NOMO-1 treated with DMSO at 0.1 percent for 48 hours (cell line): ENCODE results near the gene ADAMTSL3.
"Not testable (repeated sequence)": the region's sequence is repeated elsewhere in the genome, so short reads cannot be mapped to it uniquely, and the experiment has no call there.

Experiments
- DNase-seq: peaks from one replicate; lab custom pipeline; 2025; ENCODE audit not compliant: unreplicated experiment; lab: John Stamatoyannopoulos, UW

The ADAMTSL3 gene

DNA sequence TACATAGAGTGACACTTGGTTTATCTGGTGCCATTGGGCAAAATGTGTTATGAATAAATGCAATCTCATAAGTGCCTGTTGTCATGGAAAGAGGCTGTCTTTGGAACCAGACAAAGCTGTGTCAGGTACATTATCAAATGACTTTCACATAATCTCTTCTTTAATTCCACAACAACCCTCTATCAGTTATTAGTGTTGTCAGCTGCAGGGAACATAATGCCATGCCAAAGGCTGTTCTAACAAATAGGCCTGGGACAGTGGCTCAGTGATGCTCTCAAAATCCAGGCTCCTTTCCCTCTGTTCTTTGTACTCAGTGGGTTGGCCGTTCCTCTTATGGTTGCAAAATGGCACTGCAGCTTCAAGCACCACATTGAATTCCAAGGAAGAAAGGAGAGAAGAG lies 91.8 kb downstream of the ADAMTSL3 start:
- DNase-seq: no peak

DNA sequence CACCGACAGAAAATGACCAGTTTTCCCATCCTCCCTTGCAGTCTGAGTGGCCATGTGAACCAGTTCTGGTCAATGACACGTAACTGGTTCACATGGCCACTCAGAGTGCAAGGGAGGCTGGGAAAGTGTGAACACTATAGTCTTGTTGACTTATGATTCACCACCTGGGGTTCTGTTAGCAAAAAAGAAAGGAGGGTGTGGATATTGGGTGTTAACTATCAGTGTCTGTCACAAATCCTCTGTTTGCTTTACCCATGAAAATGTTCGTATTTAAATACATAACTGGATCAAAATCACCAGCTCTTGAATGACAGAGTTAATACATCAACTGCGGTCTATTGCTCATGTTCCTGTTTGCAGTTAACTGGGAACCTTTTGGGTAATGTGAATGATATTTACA lies 92.3 kb downstream of the ADAMTSL3 start:
- no peak for DNase-seq

DNA sequence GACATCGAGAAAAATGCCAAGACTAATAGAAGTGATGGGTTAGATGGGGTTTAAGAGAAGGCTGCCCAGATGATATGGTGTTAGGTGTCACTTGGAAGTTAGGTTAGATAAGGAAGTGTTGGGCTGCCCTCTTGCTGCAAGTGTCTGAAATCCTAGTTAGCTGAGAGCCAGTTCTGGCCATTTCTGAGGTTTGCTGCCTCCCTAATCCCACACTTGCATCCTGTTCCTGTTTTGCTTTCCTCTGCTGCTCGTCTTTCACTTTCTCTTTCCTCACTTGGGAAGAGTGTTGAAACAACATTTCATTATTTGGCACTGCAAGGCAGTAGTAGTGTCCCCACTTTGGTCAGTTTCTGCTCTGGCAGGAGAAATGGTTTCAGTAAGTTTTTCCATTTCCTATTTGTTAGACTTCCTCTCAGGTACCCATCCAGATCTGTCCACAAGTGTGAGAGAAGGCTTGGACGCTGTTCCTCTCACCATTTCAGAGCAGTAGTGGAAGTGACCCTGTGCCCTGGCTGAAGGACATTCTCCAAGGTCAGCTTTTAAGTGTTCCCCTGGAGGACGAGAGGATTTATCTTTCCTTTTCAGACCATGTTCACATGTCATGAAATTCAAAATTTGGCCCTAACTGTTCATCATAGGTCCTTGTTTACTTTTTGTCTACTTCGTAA lies 93.3 kb downstream of the ADAMTSL3 start:
- DNase-seq: no peak

DNA sequence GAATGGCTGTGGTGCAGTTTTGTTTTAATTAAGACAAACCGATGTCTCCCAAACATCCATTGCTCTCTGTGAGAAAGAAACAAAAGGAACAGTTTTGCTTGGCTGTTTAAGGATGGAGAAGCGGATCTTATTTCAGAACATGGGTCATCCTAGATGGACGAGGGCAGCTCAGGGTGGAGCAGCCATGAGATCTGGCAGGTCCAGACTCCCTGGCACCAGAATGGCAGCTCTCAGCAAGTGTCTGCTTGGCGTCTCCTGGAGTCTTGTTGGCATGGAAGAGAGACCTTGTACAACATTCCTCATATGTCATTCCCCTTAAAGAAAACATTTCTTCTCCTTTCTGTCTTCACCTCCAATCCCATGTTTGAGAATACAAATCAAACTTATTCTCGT lies 93.8 kb downstream of the ADAMTSL3 start:
- no peak for DNase-seq

DNA sequence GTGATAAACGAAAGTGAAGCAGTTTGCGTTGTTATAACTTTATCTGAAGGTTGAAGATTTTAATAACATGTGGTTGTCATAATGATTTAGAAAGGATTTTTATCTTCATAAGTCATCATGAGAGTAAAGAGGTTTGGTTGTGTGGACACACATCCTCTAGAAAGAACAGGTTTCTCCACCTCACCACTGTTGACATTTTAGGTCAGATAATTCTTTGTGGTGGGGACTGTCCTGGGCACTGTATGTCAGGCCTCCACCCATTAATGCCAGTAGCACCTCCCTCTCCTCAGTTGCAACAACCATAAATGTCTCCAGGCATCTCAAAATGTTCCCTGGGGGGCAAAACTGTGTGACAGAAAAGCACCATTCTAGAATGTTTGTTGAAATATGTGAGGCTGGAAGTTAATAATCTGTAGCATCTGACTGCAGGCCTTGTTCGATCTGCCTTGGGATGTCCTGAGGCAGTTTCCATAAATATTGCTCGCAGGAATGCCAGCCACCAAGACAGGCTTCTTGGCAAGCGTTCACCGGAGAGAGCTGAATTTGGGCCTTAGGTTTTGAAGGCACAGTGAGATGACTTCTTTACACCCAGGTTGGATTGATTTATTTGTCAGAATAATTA lies 100.1 kb downstream of the ADAMTSL3 start:
- DNase-seq: no peak

DNA sequence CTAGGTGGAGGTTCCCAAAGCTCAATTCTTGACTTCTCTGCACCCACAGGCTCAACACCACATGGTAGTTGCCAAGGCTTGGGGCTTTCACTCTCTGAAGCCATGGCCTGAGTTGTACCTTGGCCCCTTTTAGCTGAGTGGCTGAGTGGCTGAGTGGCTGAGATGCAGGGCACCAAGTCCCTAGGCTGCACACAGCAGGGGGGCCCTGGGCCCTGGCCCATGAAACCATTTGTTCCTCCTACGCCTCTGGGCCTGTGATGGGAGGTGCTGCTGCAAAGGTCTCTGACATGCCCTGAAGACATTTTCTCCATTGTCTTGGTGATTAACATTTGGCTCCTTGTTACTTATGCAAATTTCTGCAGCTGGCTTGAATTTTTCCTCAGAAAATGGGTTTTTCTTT lies 103.4 kb downstream of the ADAMTSL3 start:
- DNase-seq: not testable (repeated sequence)

DNA sequence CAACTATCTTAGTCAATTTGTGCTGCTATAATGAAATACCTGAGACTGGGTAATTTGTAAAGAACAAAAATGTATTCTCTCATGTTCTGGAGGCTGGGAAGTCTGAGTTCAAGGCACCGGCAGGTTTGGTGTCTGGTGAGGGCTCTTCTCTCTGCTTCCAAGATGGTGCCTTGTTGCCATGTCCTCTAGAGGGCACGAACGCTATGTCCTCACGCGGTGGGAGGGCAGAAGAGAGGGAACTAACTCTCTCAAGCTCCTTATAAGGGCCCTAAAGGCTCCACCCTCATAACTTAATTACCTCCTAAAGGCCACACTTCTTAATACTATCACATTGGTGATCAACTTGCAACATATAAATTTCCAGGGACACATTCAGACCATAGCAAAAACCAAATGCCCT lies 108.4 kb downstream of the ADAMTSL3 start:
- DNase-seq: no peak

DNA sequence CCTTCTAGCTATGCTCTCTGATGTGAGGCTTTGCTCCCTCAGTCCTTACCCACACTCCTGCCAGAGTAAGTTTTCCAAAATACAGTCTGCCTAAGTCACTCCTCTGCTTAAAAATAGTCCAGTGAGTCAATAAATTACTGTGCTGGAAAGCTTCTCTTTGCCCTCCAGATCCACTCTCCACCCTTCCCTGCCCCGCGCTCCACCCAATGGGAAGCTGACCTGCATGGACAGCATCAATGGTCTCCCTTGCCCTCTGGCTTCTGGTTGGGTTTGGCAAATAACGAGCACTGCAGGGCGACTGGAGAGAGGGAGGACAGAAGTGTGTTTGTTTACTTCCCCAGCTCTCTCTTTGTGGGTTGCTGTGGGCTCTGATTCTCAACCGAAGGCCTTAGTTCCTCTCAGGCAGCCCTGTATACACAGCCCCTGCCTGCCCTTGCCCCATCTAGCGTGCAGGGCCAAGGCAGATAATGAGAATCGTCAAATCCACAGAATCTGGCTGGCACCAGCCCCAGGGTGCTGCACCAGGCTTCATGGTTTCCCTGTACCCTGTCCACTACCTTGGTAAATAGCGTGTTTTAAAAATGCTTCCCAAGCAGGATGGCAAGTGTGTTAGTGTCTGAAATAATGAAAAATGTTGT lies 110.4 kb downstream of the ADAMTSL3 start:
- DNase-seq: no peak

DNA sequence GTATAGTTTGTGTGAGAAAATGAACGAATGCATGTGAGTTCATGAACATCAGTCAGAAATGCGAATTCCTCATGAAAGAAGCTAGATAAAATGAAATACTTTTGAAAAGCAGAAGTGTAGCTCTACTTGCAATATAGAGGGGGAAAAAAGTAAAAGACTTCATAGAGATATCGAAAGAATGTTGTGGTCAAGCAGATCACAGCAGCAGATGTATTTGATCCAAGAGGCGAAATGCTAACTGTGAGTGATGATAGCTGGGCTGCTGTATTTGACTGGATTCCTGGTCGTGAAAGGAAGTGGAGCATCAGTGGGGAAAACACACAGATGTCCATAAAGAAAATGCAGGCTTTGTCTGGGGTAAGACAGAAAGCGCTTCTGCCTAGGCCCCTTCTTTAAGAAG lies 112.4 kb downstream of the ADAMTSL3 start:
- DNase-seq: no peak

DNA sequence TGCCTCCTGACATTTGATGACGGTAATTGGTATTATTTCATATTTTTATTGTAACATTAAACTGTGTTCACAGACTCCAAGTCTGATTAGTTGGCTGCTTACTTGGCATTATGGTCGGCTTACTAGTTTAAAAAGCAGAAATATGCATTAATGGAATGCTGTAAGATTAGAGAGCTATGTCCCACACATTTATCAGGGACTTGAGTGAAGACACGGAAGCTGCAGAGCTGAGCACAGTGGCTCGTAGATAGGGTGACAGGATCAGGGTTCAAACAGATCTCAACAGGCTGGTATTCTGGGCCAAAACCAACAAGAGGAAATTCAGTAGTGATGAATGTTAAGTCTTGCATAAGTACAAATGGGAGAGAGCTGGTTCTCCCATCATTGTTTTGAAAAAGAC lies 113.8 kb downstream of the ADAMTSL3 start:
- no peak for DNase-seq

DNA sequence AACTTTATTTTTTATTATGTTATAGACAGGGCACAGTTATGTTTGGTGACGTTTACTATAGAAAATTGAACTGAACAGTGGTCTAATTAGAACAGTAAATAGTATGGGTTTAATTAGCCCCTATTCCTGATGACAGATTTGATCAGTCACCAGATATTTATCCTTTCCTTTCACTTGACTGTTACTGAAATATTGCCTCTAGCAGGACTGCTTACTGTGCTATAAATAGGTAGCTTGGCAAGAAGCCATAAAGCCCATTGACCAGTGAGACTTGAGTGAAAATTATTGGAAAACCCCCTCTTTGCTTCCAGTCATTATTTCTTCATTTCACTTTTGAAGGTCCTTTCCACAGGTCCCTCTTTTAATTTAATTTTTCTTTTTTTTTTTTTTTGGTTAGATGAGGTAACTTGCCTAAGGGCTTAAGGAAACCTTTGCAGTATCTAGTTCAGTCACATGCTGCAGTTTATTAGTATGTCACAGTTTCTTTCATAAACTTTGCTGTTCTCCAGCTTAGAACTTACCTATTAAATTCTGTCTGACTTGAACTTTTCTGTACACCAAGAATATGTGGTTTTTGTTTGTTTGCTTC lies 115.6 kb downstream of the ADAMTSL3 start:
- DNase-seq: no peak

DNA sequence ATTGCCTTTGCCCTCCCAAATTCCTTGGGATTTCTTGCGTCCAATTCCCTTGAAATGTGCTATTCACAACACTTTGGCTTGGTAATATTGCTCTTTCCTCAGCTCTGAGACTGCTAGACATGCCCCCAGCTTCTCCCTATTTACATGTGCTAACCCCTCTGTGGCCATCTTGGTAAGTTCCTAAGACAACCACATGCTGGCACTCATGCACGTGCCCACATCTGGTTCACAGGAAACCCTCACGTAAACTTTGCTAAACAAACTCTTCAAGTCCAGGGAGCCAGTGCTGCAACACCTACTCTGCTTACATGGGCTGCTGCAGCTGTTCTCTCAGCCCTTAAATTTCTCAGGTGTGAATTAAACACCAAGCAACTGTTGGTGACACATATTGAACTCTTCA lies 121.8 kb downstream of the ADAMTSL3 start:
- DNase-seq: no peak

DNA sequence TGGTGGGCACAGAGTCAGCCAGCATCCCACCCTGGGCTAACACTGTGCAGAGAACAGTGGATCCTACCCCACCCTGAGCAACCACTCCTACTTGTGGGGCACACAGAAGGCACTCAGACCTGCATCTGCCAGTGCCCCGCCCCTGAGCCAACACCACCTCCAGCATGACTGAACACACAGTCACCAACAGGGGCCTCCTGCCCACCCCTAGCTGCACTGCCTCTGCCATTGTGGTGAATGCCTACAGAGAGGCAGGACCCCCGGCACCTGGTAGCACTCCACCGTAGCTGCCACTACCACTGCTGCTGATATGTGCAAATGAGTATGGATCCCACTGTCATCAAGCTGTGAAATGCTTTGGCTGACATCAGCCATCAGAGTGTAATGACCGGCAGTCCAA lies 123.1 kb downstream of the ADAMTSL3 start:
- no peak for DNase-seq

DNA sequence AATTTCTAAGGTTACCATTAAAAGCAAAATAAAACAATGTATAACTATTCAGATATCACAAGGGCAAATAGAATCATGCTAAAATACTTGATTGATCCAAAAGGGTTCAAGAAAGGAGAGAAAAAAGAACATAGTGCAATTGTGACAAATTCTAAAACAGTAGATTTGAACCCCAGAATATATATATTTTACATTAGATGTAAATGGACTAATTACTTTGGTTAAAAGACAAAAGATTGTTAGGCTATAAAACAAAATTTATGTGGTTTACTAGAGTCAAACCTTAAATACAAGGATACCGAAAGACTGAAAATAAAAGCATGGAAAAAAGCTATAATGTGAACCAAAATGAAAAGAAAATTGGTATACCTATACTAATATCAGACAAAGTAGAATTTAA lies 129.3 kb downstream of the ADAMTSL3 start:
- no peak for DNase-seq

DNA sequence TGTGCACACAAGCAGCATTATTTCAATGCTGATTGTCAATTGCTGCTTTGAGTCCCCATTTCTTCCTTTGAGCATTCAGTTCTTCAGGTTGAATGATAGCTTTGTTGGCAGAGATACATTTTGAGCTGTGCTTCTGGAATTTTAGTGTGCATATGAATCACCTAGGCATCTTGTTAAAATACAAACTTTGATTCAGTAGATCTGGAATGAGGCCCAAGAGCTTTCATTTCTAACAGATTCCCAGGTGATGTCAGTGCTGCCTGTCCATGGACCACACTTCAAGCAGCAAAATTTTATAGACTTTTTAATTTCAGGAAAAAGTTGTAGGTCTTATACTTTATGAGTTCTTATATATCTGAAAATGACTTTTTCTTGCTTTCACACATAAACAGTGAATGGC lies 131.1 kb downstream of the ADAMTSL3 start:
- no peak for DNase-seq

DNA sequence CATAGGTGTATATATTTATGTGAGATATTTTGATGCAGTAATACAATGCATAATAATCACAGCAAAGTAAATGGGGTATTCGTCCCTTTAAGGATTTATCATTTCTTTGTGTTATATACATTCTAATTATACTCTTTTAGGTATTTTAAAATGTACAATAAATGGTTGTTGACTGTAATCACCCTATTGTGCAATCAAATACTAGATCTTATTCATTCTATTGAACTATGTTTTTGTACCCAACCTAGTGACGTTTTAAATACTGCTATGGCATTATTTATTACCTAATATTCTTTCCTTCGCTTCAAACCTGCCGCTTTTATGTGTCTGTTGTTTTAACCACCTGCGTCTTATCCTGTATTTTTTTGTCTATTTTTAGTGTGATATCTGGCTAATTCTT lies 132.4 kb downstream of the ADAMTSL3 start:
- no peak for DNase-seq

DNA sequence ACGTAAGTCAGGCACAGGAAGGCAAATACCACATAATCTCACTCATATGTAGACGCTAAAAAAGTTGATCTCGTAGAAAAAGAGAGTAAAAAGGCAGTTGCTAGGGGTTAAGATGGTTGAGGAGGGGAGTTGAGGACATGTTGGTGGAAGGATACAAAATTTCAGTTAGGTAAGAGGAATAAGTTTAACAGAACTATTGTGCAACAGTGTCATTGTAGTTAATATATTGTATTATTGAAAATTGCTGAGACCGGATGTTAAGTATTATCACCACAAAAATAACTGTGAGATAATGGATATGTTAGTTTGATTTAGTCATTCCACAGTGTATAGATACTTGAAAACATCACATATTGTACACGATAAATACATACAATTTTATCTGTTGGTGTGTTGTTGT lies 139.1 kb downstream of the ADAMTSL3 start:
- no peak for DNase-seq

DNA sequence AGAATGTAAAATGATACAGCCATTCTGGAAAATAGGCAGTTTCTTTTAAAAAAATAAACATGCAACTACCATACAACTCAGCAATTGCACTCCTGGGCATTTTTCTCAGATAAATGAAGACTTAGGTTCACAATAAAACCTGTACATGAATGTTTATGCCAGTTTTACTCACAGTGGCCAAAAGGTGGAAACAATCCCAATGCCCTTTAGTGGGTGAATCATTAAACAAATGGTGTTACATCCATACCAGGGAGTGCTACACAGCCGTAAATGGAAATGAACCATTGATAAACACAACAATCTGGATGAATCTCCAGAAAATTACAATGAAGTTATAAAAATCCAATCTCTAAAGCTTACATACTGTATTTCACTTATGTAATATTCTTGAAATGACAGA lies 140.3 kb downstream of the ADAMTSL3 start:
- no peak for DNase-seq

DNA sequence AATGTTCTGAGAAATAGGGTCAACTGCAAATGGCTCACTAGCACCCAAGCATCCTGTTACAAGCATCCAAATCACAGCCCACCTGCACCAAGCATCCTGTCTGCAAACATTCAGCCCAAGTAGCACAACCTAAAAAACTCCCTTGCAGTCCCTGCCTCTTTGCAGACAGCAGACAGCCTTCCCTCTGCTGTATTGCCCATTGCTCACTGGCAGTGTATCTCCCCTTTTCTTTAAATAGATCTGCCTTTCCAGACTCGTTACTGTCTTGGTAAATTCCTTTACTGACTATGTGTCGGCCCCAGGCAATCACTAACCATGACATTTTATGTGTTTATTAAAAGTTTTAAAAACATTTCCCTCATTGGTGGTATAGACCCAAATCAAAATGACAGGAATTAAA lies 155.4 kb downstream of the ADAMTSL3 start:
- no peak for DNase-seq

DNA sequence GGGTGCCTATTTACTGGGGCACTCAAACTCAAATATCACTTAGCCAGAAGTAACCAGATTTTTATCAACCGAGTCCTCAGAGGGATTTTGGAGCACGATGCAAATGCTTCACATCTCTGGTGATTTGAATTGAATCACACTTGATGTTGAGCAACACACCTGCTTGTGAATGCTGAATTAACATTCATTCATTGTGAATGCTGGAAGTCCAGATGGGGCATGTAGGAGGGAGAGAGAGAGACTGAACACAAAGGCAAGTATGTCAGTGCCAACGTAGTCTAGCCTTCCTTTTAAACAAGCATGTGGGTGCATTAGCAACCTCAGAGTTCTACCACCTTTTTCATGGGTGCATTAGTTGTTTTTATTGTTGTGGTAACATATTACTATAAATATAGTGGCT lies 156.2 kb downstream of the ADAMTSL3 start:
- DNase-seq: no peak

DNA sequence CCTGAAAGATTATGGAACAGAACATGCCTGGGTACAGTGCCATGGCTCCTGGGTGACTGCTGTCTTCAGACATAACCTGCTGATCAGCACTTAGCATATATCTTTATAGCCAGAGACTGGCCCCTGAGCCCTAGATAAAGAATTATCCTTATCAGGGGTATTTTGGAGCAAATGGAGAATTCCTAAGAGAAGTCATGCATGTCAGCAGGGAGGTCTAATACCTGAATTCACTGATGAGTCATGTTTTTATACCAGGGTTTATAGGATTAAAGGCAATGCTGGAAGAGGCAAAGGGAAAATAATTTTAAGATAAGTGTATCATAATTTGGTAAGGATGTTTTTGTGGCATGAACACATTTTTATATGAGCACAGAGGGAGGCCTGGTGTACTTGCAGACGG lies 159.8 kb downstream of the ADAMTSL3 start:
- DNase-seq: no peak

DNA sequence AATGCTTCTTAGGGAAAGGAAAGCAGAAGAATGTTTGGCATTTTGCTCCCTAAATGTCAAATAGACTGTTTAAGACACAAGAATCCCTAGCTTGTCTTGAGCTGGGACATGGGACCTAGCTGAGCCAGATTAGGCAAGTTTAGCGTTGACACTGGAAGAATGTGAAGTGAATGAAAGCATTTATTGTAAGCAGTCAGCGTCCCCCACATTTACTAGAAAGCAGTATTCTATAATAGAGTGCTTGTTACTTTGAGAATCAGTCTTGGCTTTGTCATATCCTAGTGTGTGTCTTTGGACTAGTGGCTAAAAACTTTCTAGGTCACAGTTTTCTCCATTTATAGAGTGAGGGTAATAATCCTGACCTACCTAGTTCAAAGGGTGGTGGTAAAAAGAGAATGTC lies 161.6 kb downstream of the ADAMTSL3 start:
- no peak for DNase-seq
